Pancreas (tissue), 10 donors: Measurements from ENCODE around the gene GAL3ST3. TPM values are rescaled to one million over a fixed set of nuclear protein-coding genes. Genes with fewer than 3 reads are reported as not detected.

Source experiments
- ATAC-seq, 4 donors: fragments of 200-7000 bp; cut with Tn5 transposase; one replicate each; pipeline versions ENCODE4 v1.8.0 to v1.9.1; 2020; ENCODE audit warnings: mild to moderate bottlenecking in 4 of 4, moderate library complexity in 4 of 4
- DNase-seq, 6 donors: peaks; one replicate each; pipeline ENCODE4 v3.0.0-alpha.2; 2020
- FAIRE-seq: peaks from 2 replicates; lab custom pipeline; 2012; peaks lifted over from hg19 to GRCh38; lab: Jason Lieb, UNC
- H3K27ac ChIP-seq, 4 donors: fragments of 200-600 bp; sonication (generic); 1 replicate in 3 of 4; 2 replicates in 1 of 4; pipeline versions ENCODE4 v1.5.0 to v1.8.0; 2020
- H3K27me3 ChIP-seq, 4 donors: fragments of 200-600 bp; one replicate each; pipeline ENCODE4 v1.8.0; 2021
- H3K36me3 ChIP-seq, 3 donors: fragments of 200-600 bp; sonication (generic) in 1 of 3; one replicate each; pipeline versions ENCODE4 v1.5.0 to v1.8.0; 2020 to 2021
- H3K4me1 ChIP-seq, 3 donors: fragments of 200-600 bp; one replicate each; pipeline ENCODE4 v1.8.0; 2021
- H3K4me3 ChIP-seq, 4 donors: fragments of 200-600 bp; sonication (generic) in 2 of 4; one replicate each; pipeline versions ENCODE4 v1.5.0 to v1.8.0; 2020 to 2021
- H3K9me3 ChIP-seq, 4 donors: fragments of 200-600 bp; one replicate each; pipeline ENCODE4 v1.8.0; 2021
- WGBS, 2 donors: extraction: QIAGEN DNeasy Blood & Tissue Kit; methylation state at CpG; one replicate each; pipeline ENCODE4 v1.1.7; 2013; 5-methylcytosine and 5-hydroxymethylcytosine counted together
- intact Hi-C, 3 donors: fragments of 100-400 bp; cut with DNase I; formaldehyde crosslinking; loops; one replicate each; pipeline versions ENCODE4 v1.11.1 to v1.14.2; 2022
- polyA plus RNA-seq, 2 donors: library from polyadenylated mRNA; stranded (reverse); fragments of 200-250 nt; gene quantifications; one replicate each; pipeline ENCODE4 v1.2.3, GENCODE V29; 2013
- total RNA-seq, 6 donors: library from RNA; stranded (reverse); fragmentation: NEBNext Ultra II Directional in 4 of 6; extraction: Animal tissue kit (Norgen Biotek cat#: 25700) in 4 of 6; gene quantifications; one replicate each; pipeline versions ENCODE4 v1.2.1 to v1.2.4, GENCODE V29; 2021 to 2023
- TF ChIP-seq, protein P1 (sequence below), 4 donors: fragments of 200-600 bp; sonication (generic) in 3 of 4; IDR thresholded peaks; one replicate each; pipeline versions ENCODE4 v1.5.0 to v1.8.0; 2021; ENCODE audit warnings: antibody characterized with exemption in 4 of 4
- donor health status: healthy with polysubstance abuse.
- donor health status: DM: no; HTN: no; CAD: no; lungs with moderate emphysema.
- donor health status: DM: no; HTN: no; CAD: no.
- donor health status: control.
- donor health status: control.
- donor health status: Bipolar disorder and iron deficiency.
- donor health status: DM: yes; HTN: yes; CAD: no.
- donor health status: DM: no; HTN: no; CAD: no.
- donor health status: DM: no; HTN: no; CAD: no.
- donor health status: DM: yes; HTN: yes; CAD: no.

The GAL3ST3 gene
- total and polyA plus RNA-seq, 8 donors: 0.20 to 1.8 (median 0.43) TPM; not detected in 1

- FAIRE-seq (no peak), ATAC-seq (no peak), DNase-seq (no peak)
- TF ChIP-seq, protein P1, sequence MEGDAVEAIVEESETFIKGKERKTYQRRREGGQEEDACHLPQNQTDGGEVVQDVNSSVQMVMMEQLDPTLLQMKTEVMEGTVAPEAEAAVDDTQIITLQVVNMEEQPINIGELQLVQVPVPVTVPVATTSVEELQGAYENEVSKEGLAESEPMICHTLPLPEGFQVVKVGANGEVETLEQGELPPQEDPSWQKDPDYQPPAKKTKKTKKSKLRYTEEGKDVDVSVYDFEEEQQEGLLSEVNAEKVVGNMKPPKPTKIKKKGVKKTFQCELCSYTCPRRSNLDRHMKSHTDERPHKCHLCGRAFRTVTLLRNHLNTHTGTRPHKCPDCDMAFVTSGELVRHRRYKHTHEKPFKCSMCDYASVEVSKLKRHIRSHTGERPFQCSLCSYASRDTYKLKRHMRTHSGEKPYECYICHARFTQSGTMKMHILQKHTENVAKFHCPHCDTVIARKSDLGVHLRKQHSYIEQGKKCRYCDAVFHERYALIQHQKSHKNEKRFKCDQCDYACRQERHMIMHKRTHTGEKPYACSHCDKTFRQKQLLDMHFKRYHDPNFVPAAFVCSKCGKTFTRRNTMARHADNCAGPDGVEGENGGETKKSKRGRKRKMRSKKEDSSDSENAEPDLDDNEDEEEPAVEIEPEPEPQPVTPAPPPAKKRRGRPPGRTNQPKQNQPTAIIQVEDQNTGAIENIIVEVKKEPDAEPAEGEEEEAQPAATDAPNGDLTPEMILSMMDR (IDR thresholded peaks at IDR 0.05): no peak
- no peaks in the 10 kb centered on the region for H3K27me3 ChIP-seq
- no peak overlapping the region for H3K27ac ChIP-seq
- peaks cover 5 to 47% (median 45%) of the 10 kb centered on the region in 3 donors for H3K36me3 ChIP-seq
- peaks cover 5 to 16% (median 5%) of the 10 kb centered on the region in 3 donors for H3K4me1 ChIP-seq
- intact Hi-C loops: no loop called here
- 77 to 89% methylated on average over 7 of the region's 7 CpGs for WGBS, 2 donors
- H3K4me3 ChIP-seq: no peak overlapping the region
- no peaks in the 10 kb centered on the region for H3K9me3 ChIP-seq
Measured at GRCh38 chr11:66055021-66055420, 6.1 kb upstream of the GAL3ST3 start.

DNA sequence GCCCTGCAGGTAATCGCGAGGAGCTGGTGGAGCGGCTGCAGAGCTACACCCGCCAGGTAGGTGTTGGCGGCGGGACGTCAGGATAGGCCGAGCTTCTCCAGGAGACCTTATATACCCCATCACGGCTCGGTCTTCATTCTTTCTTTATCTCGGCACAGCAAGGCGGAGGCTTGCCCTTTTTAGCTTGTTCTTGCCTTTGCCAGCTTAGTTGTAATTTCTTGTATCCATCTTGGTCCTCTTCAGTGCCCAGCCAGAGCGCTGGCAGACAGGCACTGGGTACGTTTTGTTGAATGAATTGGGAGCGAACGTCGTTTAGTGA is 3.7 kb upstream of the GAL3ST3 start:
- DNase-seq (no peak), ATAC-seq (no peak), FAIRE-seq (no peak)
- intact Hi-C loops: no loop called here
- TF ChIP-seq, protein P1 (IDR thresholded peaks at IDR 0.05): no peak
- WGBS, 2 donors: 1% methylated on average over 16 to 17 of the region's 17 CpGs
- Histone ChIP-seq H3K4me1 (peaks cover 5 to 16% (median 5%) of the 10 kb centered on the region in 3 donors), H3K27ac (peak overlapping the region; percentile 53 to 93 (median 90)), H3K27me3 (no peaks in the 10 kb centered on the region), H3K9me3 (no peaks in the 10 kb centered on the region), H3K4me3 (peak overlapping the region; percentile 82 to 95 (median 88)), H3K36me3 (peaks cover 2 to 23% (median 23%) of the 10 kb centered on the region in 3 donors)

GRCh38 chr11:66051766-66052663 is 3.1 kb upstream of the GAL3ST3 start, which contains the start of gene SF3B2:
SF3B2 (plus strand) TSS chr11:66052364; CDS start chr11:66052385, 21 bp downstream.
- ATAC-seq (peak; percentile 96 to 98 (median 97)), DNase-seq (peak; percentile 96 to 99 (median 98)), FAIRE-seq (no peak)
- H3K9me3 ChIP-seq: no peaks in the 10 kb centered on the region
- H3K4me3 ChIP-seq: peak within 1 kb of the TSS; percentile 82 to 95 (median 88)
- peaks cover 5 to 16% (median 5%) of the 10 kb centered on the region in 3 donors for H3K4me1 ChIP-seq
- peak within 1 kb of the TSS; percentile 72 to 93 (median 90) for H3K27ac ChIP-seq
- TF ChIP-seq, protein P1 (IDR thresholded peaks at IDR 0.05): no peak
- WGBS, 2 donors: 0 to 1% methylated on average over 63 to 84 of the region's 84 CpGs
- intact Hi-C loops: no loop called here
- H3K36me3 ChIP-seq: peaks cover 2 to 18% (median 17%) of the 10 kb centered on the region in 3 donors
- H3K27me3 ChIP-seq: no peaks in the 10 kb centered on the region

DNA sequence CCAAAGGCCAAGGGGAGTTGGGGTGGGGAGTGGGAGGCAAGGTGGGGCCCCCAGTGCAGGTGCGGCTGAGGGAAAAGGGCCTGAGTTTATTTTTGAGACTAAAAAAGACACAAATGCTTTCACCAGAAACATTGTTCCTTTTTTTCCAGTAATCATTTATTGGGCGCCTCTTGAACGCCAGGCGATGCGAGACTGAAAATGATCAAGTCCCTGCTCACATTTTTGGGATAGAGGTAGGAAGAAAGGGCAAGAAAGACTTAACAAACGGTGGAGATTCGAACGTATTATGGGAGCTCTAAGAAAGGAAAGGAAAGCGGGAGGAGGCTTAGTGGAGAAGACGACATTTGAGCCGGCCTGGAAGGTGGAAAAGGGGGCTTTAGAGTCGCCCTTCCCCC is 2.4 kb upstream of the GAL3ST3 start:
- H3K27me3 ChIP-seq: no peaks in the 10 kb centered on the region
- FAIRE-seq (no peak), DNase-seq (no peak), ATAC-seq (no peak)
- peaks cover 0 to 11% (median 11%) of the 10 kb centered on the region in 3 donors for H3K36me3 ChIP-seq
- intact Hi-C loops: no loop called here
- peaks cover 5 to 16% (median 5%) of the 10 kb centered on the region in 3 donors for H3K4me1 ChIP-seq
- TF ChIP-seq, protein P1 (IDR thresholded peaks at IDR 0.05): no peak
- WGBS, 2 donors: 28 to 32% methylated on average over 12 of the region's 12 CpGs
- H3K27ac ChIP-seq: peak overlapping the region; percentile 72 to 93 (median 90)
- H3K9me3 ChIP-seq: no peaks in the 10 kb centered on the region
- H3K4me3 ChIP-seq: peak overlapping the region; percentile 20 to 95 (median 60)
